SHP77 (cell line): Measurements from ENCODE around the gene MEI4.

Source experiments
- DNase-seq, 2 experiments: peaks; one replicate each; lab custom pipeline; 2025; lab: John Stamatoyannopoulos, UW

The MEI4 gene

DNA sequence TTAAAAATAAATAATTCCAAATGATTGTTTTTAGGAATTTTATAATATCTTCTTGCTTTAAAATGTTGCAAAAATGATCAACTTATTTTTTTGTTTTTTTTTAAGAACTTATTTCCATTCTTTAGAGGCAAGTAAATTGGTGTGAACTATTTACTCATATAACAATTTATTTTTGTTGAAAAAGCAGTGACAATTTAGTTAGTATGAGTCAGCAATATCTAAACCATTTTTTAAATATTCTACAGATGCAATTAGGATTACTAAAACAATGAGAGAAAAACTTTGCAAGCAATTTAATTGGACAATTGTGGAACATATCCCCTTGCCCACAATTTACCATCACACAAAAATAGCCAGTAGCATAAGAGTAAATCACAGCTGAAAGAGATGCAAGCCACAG is 319.5 kb downstream of the MEI4 start:
- no peak for DNase-seq
